T47D (cell line): ENCODE measurements around the gene JRKL.
"Not testable (repeated sequence)": the region's sequence is repeated elsewhere in the genome, so short reads cannot be mapped to it uniquely, and the experiment has no call there.

Experiments used
- DNase-seq, 2 experiments: peaks; one replicate each; pipeline versions ENCODE4 v3.0.0 to v3.0.0-alpha.2; 2011 to 2012; ENCODE audit warnings: low read depth in 1 of 2, low spot score in 1 of 2
- JUND ChIP-seq: IDR thresholded peaks from 2 replicates; pipeline ENCODE4 v1.6.1; 2012; ENCODE audit warnings: low read depth
- in situ Hi-C: cut with HindIII; loops from 2 replicates; pipeline ENCODE4 v1.10.0; 2016; ENCODE audit warnings: low sequenced_read_pairs, low pct_unique_long_range_greater_than_20kb

Gene JRKL

DNA sequence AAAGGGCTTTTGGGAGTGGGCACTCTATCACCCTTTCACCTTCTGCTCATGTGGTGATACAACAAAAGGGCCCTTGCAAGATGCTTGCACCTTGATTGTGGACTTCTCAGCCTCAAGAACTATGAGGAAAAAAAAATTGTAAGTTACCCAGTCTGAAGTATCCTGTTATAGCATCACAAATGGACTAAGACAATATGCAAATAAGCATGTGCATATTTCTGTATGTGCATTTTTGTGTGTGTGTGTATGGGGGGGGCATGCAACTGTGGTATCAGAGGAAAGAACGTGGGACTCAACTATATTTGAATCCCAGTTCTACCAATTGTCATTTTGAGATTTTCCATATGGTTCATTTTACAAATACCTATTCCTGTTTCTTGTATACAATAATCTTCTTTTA lies 10.9 kb downstream of the JRKL start:
- DNase-seq = no peak
- in situ Hi-C loops = no loop called here

DNA sequence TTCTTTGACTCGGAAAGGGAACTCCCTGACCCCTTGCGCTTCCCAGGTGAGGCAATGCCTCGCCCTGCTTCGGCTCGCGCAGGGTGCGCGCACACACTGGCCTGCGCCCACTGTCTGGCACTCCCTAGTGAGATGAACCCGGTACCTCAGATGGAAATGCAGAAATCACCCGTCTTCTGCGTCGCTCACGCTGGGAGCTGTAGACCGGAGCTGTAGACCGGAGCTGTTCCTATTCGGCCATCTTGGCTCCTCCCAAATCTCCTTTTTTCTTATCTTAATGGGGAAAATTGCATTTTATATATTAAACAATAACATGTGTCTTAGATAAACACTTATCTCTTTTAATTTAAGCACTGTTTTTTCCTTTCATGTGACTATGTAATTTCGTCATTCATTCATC lies 21.6 kb downstream of the JRKL start:
- in situ Hi-C loops = not testable (repeated sequence)

More for the DNA sequence above, 10.9 kb downstream of the JRKL start:
- TF ChIP-seq JUND = no peak

DNA sequence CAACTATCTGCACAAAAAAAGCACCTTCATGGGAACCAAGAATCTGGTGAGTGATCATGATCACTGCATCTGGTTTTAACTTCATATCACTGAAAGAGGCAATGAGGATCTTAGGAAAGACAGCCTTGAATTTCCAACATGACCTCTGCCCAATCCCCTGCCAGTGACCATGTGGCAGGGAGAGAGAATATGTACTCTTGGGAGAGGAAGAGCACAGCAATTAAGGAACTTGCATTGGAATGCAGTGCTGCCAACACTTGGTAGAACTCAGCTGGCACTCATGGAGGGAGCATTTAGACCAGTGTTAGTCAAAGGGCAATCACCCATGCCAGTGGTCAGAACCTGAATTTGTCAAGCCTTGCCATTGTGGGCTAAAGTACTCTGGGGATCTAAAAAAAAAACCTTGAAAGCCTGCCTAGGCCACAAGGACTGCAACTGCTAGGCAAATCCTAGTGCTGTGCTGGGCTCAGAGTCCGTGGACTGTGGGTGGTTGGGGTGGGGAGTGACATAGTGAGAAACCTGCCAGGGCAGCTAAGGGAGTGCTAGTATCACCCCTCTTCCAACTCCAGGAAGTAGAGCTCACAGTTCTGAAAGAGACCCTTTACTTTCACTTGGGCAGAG lies 23.1 kb downstream of the JRKL start:
- no peak for TF ChIP-seq JUND
- no peak for DNase-seq
- in situ Hi-C loops = no loop called here

More for the DNA sequence above, 21.6 kb downstream of the JRKL start:
- not testable (repeated sequence) for DNase-seq

DNA sequence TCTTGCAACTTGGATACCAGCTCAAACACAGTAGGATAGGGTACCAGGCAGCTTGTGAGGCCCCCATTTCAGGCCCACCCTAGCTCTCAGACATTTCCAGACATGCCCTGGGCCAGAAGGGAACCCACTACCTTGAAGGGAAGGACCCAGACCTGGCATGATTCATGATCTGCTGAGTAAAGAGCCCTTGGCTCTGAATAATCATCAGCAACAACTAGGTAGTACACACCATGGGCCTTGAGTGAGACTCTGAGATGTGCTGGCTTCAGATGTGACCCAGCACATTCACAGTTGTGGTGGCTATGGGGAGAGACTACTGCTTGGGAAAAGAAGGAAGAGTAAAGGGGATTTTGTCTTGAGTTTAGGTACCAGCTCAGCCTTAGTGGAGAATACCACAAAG lies 23.6 kb downstream of the JRKL start:
- in situ Hi-C loops = no loop called here
- TF ChIP-seq JUND = no peak
- no peak for DNase-seq

- TF ChIP-seq JUND = no peak
- in situ Hi-C loops = no loop called here
- no peak for DNase-seq
These were observed 34.9 kb downstream of the JRKL start for GRCh38 chr11:96424693-96425092.

DNA sequence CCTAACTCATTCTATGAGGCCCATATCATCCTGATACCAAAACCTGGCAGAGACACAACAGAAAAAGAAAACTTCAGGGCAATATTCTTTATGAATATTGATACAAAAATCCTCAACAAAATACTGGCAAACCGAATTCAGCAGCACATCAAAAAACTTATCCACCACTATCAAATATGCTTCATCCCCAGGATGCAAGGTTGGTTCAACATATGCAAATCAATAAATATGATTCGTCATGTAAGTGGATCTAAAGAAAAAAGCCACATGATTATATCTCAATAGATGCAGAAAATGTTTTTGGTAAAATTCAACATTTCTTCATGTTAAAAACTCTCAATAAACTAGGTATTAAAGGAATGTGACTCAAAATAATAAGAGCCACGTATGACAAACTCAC lies 40.9 kb downstream of the JRKL start:
- no peak for DNase-seq
- no peak for TF ChIP-seq JUND
- in situ Hi-C loops = no loop called here

- in situ Hi-C loops, DNase-seq: not testable (repeated sequence)
These were observed 42.8 kb downstream of the JRKL start for GRCh38 chr11:96432654-96433053.
